HG03565 (cell line): ENCODE results near the gene PCDHB13.
"Not testable (repeated sequence)": the region's sequence is repeated elsewhere in the genome, so short reads cannot be mapped to it uniquely, and the experiment has no call there.

Source experiments
- ATAC-seq: cut with Tn5 transposase; IDR thresholded peaks from one replicate; pipeline ENCODE4 v1.9.1; 2021; ENCODE audit warnings: mild to moderate bottlenecking, moderate library complexity; ENCODE audit not compliant: unreplicated experiment

PCDHB13 gene

GRCh38 chr5:141201126-141201525 lies 12.6 kb upstream of the PCDHB13 start:
- ATAC-seq = not testable (repeated sequence)

- not testable (repeated sequence) for ATAC-seq
Observed at GRCh38 chr5:141201646-141202045, 12.1 kb upstream of the PCDHB13 start.

GRCh38 chr5:141208478-141208877 lies 5.2 kb upstream of the PCDHB13 start, which contains the start of gene PCDHB12:
Gene PCDHB12, plus strand, starts transcription at chr5:141208719. Its CDS starts 189 bp downstream, at chr5:141208908.
- ATAC-seq = no peak

- ATAC-seq = not testable (repeated sequence)
Observed at GRCh38 chr5:141210281-141210680, 3.4 kb upstream of the PCDHB13 start.

- not testable (repeated sequence) for ATAC-seq
Observed at GRCh38 chr5:141210849-141211248, 2.9 kb upstream of the PCDHB13 start.

GRCh38 chr5:141214583-141214982 lies 864 bp downstream of the PCDHB13 start:
- not testable (repeated sequence) for ATAC-seq

- not testable (repeated sequence) for ATAC-seq
Observed at GRCh38 chr5:141215504-141215903, 1.8 kb downstream of the PCDHB13 start.

GRCh38 chr5:141216035-141216434 lies 2.3 kb downstream of the PCDHB13 start:
- not testable (repeated sequence) for ATAC-seq

GRCh38 chr5:141223112-141223783 lies 9.5 kb downstream of the PCDHB13 start, which contains the start of gene PCDHB14:
Gene PCDHB14, plus strand, starts transcription at chr5:141223343. Its CDS starts 163 bp downstream, at chr5:141223506.
- no peak for ATAC-seq

- not testable (repeated sequence) for ATAC-seq
Observed at GRCh38 chr5:141224844-141225243, 11.1 kb downstream of the PCDHB13 start.

GRCh38 chr5:141225421-141225820 lies 11.7 kb downstream of the PCDHB13 start:
- not testable (repeated sequence) for ATAC-seq

GRCh38 chr5:141234109-141234667 lies 20.5 kb downstream of the PCDHB13 start:
- ATAC-seq = no peak

GRCh38 chr5:141235922-141236321 lies 22.2 kb downstream of the PCDHB13 start:
- ATAC-seq = not testable (repeated sequence)

- no peak for ATAC-seq
Observed at GRCh38 chr5:141236516-141237313, 23.0 kb downstream of the PCDHB13 start.

- no peak for ATAC-seq
Observed at GRCh38 chr5:141241496-141241895, 27.8 kb downstream of the PCDHB13 start.

GRCh38 chr5:141245250-141245717 lies 31.6 kb downstream of the PCDHB13 start, which contains the start of gene PCDHB15:
Gene PCDHB15, plus strand, starts transcription at chr5:141245395. Its CDS starts 184 bp downstream, at chr5:141245579.
- no peak for ATAC-seq

GRCh38 chr5:141246971-141247370 lies 33.3 kb downstream of the PCDHB13 start:
- not testable (repeated sequence) for ATAC-seq

GRCh38 chr5:141247434-141247833 lies 33.7 kb downstream of the PCDHB13 start:
- not testable (repeated sequence) for ATAC-seq

- ATAC-seq = no peak
Observed at GRCh38 chr5:141250576-141250975, 36.9 kb downstream of the PCDHB13 start.

- no peak for ATAC-seq
Observed at GRCh38 chr5:141258464-141258863, 44.7 kb downstream of the PCDHB13 start.

- no peak for ATAC-seq
Observed at GRCh38 chr5:141258948-141259347, 45.2 kb downstream of the PCDHB13 start.
